ENCODE measurements around the gene CBFB. TPM values are rescaled to one million over a fixed set of nuclear protein-coding genes. Genes with fewer than 3 reads are reported as not detected.
"Not testable (repeated sequence)": the region's sequence is repeated elsewhere in the genome, so short reads cannot be mapped to it uniquely, and the experiment has no call there.

Gene CBFB
- total RNA-seq, 2 donors from 2014 or later, result 25.7 to 49.3 TPM

- no peaks in the 10 kb centered on the region for H3K27me3 ChIP-seq
- TF ChIP-seq CTCF (IDR thresholded peaks at IDR 0.05), result no peak
- H3K36me3 ChIP-seq, result peaks cover 16% of the 10 kb centered on the region
- peaks cover 0 to 12% of the 10 kb centered on the region in 2 donors for H3K4me1 ChIP-seq
- H3K4me3 ChIP-seq, result no peak overlapping the region
- no peaks in the 10 kb centered on the region for H3K9me3 ChIP-seq
- DNase-seq (ENCODE audit: low spot score), result no peak
- H3K27ac ChIP-seq, result no peak overlapping the region
Observed at GRCh38 chr16:67039260-67040020, 10.5 kb downstream of the CBFB start.

- peaks cover 0 to 5% of the 10 kb centered on the region in 2 donors for H3K4me1 ChIP-seq
- no peaks in the 10 kb centered on the region for H3K9me3 ChIP-seq
- DNase-seq (ENCODE audit: low spot score), result no peak
- no peak for TF ChIP-seq CTCF (IDR thresholded peaks at IDR 0.05)
- no peak overlapping the region for H3K4me3 ChIP-seq
- no peaks in the 10 kb centered on the region for H3K27me3 ChIP-seq
- H3K36me3 ChIP-seq, result peaks cover 13% of the 10 kb centered on the region
- H3K27ac ChIP-seq, result no peak overlapping the region
Observed at GRCh38 chr16:67040166-67040565, 11.2 kb downstream of the CBFB start.

GRCh38 chr16:67040906-67041305 is 12.0 kb downstream of the CBFB start:
- Histone ChIP-seq H3K9me3 (no peaks in the 10 kb centered on the region), H3K4me3 (no peak overlapping the region), H3K27me3 (no peaks in the 10 kb centered on the region), H3K4me1 (no peaks in the 10 kb centered on the region), H3K27ac (no peak overlapping the region), H3K36me3 (peaks cover 11% of the 10 kb centered on the region)
- TF ChIP-seq CTCF (IDR thresholded peaks at IDR 0.05), result no peak
- peak; percentile 40 for DNase-seq (ENCODE audit: low spot score)

GRCh38 chr16:67041520-67041919 is 12.6 kb downstream of the CBFB start:
- not testable (repeated sequence) for H3K4me3 ChIP-seq; H3K27ac ChIP-seq; H3K9me3 ChIP-seq; H3K4me1 ChIP-seq; H3K27me3 ChIP-seq; DNase-seq (ENCODE audit: low spot score)
- peaks cover 16% of the 10 kb centered on the region for H3K36me3 ChIP-seq

GRCh38 chr16:67043420-67043819 is 14.5 kb downstream of the CBFB start:
- Histone ChIP-seq H3K27me3 (no peaks in the 10 kb centered on the region), H3K4me1 (no peaks in the 10 kb centered on the region), H3K36me3 (peaks cover 10% of the 10 kb centered on the region), H3K4me3 (no peak overlapping the region), H3K9me3 (no peaks in the 10 kb centered on the region), H3K27ac (no peak overlapping the region)
- no peak for DNase-seq (ENCODE audit: low spot score)
- TF ChIP-seq CTCF (IDR thresholded peaks at IDR 0.05), result no peak

- Histone ChIP-seq H3K27ac (no peak overlapping the region), H3K27me3 (no peaks in the 10 kb centered on the region), H3K36me3 (peaks cover 5% of the 10 kb centered on the region), H3K9me3 (no peaks in the 10 kb centered on the region), H3K4me3 (no peak overlapping the region), H3K4me1 (no peaks in the 10 kb centered on the region)
- DNase-seq (ENCODE audit: low spot score), result no peak
- no peak for TF ChIP-seq CTCF (IDR thresholded peaks at IDR 0.05)
Observed at GRCh38 chr16:67050796-67051195, 21.8 kb downstream of the CBFB start.
